EL (cell line): ENCODE results near the gene GH1.
A peak's percentile ranks its signal among the peaks of the same experiment; 100 is the strongest.
"Not testable (repeated sequence)": the region's sequence is repeated elsewhere in the genome, so short reads cannot be mapped to it uniquely, and the experiment has no call there.

Source experiments
- DNase-seq: peaks from one replicate; pipeline ENCODE4 v3.0.0-alpha.2; 2016

The GH1 gene

GRCh38 chr17:63925615-63926014 is 7.0 kb upstream of the GH1 start:
- DNase-seq = no peak

- not testable (repeated sequence) for DNase-seq
Observed at GRCh38 chr17:63922402-63922801, 3.8 kb upstream of the GH1 start.

GRCh38 chr17:63920779-63921178 is 2.1 kb upstream of the GH1 start:
- not testable (repeated sequence) for DNase-seq

- not testable (repeated sequence) for DNase-seq
Observed at GRCh38 chr17:63920050-63920449, 1.4 kb upstream of the GH1 start.

GRCh38 chr17:63919311-63919723 is 678 bp upstream of the GH1 start:
- peak; percentile 69 for DNase-seq

GRCh38 chr17:63918305-63918704 is 334 bp downstream of the GH1 start:
- no peak for DNase-seq

- DNase-seq = no peak
Observed at GRCh38 chr17:63917646-63918045, 993 bp downstream of the GH1 start.

- not testable (repeated sequence) for DNase-seq
Observed at GRCh38 chr17:63917206-63917605, 1.4 kb downstream of the GH1 start.

- DNase-seq = no peak
Observed at GRCh38 chr17:63916566-63917185, 2.0 kb downstream of the GH1 start.

- not testable (repeated sequence) for DNase-seq
Observed at GRCh38 chr17:63915753-63916152, 2.9 kb downstream of the GH1 start.

- DNase-seq = no peak
Observed at GRCh38 chr17:63914471-63914870, 4.2 kb downstream of the GH1 start.

- DNase-seq = peak; percentile 25
Observed at GRCh38 chr17:63911657-63912100, 7.0 kb downstream of the GH1 start.

GRCh38 chr17:63911041-63911635 is 7.5 kb downstream of the GH1 start, which contains the start of gene CSHL1:
Gene CSHL1, minus strand, starts transcription at chr17:63911258. Its CDS starts 62 bp downstream, at chr17:63911196.
- DNase-seq = no peak

GRCh38 chr17:63910096-63910495 is 8.5 kb downstream of the GH1 start:
- DNase-seq = no peak

GRCh38 chr17:63909586-63909985 is 9.1 kb downstream of the GH1 start:
- not testable (repeated sequence) for DNase-seq

GRCh38 chr17:63907161-63907778 is 11.4 kb downstream of the GH1 start:
- peak; percentile 22 for DNase-seq

GRCh38 chr17:63904796-63905195 is 13.8 kb downstream of the GH1 start:
- DNase-seq = not testable (repeated sequence)

GRCh38 chr17:63903787-63904201 is 14.8 kb downstream of the GH1 start:
- DNase-seq = not testable (repeated sequence)

- DNase-seq = not testable (repeated sequence)
Observed at GRCh38 chr17:63901971-63902370, 16.7 kb downstream of the GH1 start.

- peak; percentile 35 for DNase-seq
Observed at GRCh38 chr17:63898899-63899798, 19.5 kb downstream of the GH1 start.

- not testable (repeated sequence) for DNase-seq
Observed at GRCh38 chr17:63896524-63897354, 21.9 kb downstream of the GH1 start, which contains the start of gene CSH1. Gene CSH1, minus strand, starts transcription at chr17:63896574. Its CDS starts 63 bp downstream, at chr17:63896511.

GRCh38 chr17:63894821-63895220 is 23.8 kb downstream of the GH1 start:
- DNase-seq = not testable (repeated sequence)
